ENCODE data around the gene CAMKMT. TPM values are rescaled to one million over a fixed set of nuclear protein-coding genes. Genes with fewer than 3 reads are reported as not detected.
"Not testable (repeated sequence)": the region's sequence is repeated elsewhere in the genome, so short reads cannot be mapped to it uniquely, and the experiment has no call there.

CAMKMT gene
- total RNA-seq, 1 experiment from 2014 or later: 14.2 TPM

DNA sequence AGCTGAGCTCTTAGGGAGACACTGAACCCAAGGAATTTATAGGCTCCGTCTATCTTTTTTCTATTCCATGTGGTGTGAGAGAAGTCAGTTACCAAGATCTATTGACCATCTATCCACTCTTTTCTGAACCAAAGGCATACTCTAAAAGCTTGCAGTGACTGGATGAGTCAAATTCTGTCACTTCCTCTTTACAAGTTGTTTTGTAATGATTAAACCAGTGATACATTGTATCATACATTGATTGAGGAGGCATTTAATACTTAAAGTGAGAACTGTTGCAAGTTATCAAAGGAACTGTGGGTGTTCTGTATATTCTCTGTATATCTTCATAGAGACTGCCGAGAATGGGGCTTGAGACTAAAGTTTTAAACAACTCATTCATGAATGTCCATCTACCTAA, 188.8 kb downstream of the CAMKMT start:
- no peak for DNase-seq (ENCODE audit: low read depth)

DNA sequence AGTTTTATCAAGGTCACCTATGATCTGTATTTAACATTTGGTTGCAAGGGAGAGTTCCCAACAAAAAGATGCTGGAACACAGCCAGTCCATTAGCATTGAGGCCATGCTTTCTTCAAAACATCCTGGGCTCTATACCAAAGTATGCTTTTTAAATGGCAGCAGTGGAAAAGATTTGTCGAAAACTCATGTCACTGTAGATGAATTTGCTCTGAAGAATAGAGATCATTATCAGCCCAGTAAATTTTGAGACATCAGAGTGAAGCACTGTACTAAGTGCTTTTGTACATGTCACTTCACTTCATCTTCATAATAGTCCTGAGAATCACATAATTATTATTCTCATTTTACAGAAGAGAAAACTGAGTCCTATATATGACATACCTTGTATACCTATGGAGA, 189.8 kb downstream of the CAMKMT start:
- no peak for DNase-seq (ENCODE audit: low read depth)

DNA sequence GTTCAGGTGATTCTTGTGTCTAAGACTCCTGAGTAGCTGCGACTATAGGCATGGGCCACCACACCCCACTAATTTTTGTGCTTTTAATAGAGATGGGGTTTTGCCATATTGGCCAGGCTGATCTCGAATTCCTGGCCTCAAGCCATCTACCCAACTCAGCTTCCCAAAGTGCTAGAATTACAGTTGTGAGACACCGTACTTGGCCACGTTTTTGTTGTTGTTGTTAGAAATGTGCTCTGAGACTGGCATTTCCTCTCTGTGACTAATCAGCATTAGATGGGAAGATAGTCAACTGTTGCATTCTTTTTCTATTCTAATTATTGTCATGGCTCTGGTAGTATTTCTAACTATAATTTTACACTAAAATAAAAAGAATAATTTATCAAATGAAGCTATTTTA, 191.7 kb downstream of the CAMKMT start:
- DNase-seq (ENCODE audit: low read depth): peak; percentile 76

DNA sequence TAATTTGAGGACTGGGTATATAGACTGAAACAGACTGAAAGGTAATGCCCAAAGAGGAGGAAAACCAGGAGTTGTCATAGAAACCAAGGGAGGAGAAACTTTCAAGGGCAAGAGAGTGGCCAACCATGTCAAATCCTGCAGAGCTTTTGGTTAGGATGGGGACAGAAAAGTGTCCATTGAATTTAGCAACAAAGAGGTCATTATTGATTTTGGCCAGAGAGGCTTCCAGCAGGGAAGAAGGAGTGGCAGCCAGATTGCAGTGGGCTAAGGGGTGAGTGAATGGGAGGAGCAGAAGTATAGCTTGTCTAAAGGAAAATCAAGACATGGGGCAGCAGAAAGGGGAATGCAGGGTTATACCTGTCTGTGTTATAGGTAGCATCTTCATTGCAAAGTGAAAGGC, 194.0 kb downstream of the CAMKMT start:
- no peak for DNase-seq (ENCODE audit: low read depth)

DNA sequence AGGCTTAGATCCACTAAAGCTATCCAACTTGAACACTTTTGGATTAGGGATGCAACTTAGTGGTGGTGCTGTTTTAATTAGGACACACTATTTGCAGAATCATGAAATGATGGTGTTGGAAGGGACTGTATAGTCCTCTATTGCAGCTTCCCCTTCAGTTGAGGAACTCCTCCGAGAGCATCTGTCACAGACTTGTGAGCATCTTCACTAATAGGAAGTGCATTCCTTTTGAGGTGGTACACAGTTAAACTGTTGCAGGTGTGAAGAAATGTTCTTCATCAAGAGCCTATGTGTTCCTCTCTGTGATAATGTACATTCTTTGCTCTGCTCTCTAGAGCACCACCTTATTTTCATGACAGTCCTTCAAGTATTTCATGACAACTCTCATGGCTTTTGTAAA, 197.4 kb downstream of the CAMKMT start:
- no peak for DNase-seq (ENCODE audit: low read depth)

DNA sequence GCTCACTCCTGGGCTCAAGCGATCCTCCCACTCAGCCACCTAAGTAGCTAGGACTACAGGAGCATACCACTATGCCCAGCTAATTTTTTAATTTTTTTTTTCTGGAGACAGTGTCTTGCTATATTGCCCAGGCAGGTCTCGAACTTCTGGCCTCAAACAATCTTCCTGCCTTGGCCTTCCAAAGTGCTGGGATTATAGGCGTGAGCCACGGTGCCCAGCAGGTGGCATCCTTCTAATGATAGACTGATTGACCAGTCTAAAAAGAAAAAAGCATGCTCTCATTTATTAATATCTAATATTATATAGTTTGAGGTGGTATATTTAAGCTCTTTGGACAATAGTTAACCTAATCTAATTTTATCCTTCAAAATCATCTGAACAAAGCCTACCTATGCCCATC, 198.6 kb downstream of the CAMKMT start:
- DNase-seq (ENCODE audit: low read depth): no peak

DNA sequence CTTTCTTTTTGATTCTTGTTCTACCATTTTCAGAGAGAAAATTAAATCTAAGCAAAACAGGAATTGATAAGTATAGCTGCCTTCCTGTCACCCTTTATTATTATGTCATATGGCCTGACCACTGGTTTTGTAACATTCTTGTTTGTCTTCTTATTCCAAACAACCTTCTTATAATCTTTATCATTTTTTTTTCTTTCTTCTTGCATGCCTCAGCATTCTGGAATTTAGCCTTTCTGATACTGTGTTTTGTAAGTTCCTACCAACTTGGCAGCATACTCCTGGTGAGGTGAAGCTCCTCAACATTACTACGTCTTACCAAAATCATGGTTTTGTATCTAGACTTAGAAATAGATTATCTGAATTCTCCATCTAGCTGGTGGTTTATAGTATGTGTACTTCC, 199.2 kb downstream of the CAMKMT start:
- no peak for DNase-seq (ENCODE audit: low read depth)

DNA sequence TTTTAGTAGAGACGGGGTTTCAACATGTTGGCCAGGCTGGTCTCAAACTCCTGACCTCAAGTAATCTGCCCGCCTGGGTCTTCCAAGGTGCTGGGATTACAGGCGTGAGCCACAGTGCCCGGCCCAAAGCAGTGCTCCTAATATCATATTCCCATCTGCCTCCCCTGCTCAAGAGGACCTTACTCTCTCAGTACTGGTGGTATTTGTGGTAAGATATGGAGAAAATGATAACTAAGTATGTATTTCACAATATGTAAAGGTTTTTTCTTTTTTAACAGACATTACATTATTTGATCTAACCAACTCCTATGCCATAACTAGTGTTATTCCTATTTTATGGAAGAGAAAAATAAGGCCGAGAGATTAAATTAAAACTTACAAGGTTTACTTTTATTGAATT, 201.0 kb downstream of the CAMKMT start:
- no peak for DNase-seq (ENCODE audit: low read depth)

DNA sequence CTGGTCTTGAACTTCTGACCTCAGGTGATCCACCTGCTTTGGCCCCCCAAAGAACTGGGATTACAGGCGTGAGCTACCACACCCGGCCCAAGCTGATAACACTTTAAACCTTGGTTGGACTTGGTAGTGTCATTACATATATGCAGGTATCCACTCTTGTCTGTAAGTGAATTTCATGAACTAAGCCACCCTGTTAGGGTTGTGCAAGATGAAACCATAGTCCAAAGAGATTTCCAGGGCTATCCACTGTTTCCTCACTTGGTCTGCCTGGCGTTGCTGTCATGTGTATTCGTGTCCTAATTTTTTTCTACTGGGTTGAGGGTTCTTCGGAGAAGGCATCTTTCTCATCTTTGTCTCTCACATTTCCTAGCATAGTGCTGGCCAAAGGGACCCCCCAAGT, 203.0 kb downstream of the CAMKMT start:
- no peak for DNase-seq (ENCODE audit: low read depth)

DNA sequence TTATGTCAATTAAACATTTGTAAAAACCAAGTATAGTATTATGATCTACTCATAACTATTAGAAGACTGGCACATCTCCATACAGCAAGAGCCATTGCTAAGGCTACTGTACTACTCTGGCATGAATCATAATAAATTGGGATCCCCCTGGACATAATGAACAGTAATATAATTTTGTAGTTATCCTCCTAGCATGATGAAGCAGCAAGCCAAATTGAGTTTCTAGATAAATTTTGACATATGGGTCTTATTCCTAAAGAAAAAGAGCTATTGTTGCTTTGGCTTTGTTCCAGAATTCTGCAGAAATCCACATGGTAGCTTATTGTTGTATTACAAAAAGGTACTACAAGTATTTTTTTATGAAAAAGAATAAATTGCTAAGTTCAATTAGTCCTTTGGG, 204.3 kb downstream of the CAMKMT start:
- no peak for DNase-seq (ENCODE audit: low read depth)

DNA sequence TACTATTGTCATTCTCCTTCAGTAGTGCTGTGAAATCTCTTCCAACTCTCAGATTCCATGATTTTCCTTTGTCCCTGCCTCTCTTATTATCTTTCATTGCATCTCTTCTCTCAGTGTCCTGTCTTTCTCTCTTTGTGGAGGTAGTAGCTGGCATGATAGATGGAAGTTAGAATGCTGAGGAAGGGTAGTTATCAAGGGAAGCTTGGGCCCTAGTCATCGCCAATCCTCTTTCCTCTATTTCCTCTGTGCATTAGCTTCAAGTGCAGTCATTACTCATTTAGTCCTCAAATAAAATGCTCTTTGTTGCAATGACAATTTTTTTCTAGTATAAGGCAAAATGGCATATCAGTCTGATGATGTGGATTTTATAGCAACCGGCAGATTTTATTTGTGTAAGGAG, 207.7 kb downstream of the CAMKMT start:
- DNase-seq (ENCODE audit: low read depth): no peak

DNA sequence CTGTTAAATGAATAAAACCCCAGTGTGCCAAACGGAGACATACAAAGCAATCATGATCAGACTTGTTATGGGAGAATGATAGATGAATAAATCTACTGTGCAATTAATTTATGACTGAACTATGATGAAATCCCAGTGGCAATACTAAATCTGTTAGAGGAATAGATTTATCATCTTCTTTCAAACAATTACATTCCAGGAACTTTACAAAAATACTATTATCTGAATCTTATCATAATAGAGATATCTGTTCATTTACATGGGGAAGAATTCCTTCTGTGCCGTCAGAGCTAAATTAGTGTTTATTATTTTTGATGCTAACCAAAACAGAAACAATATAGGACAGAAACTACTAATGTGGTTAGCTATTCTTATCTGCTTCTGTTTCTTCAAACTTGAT, 208.5 kb downstream of the CAMKMT start:
- DNase-seq (ENCODE audit: low read depth): no peak

DNA sequence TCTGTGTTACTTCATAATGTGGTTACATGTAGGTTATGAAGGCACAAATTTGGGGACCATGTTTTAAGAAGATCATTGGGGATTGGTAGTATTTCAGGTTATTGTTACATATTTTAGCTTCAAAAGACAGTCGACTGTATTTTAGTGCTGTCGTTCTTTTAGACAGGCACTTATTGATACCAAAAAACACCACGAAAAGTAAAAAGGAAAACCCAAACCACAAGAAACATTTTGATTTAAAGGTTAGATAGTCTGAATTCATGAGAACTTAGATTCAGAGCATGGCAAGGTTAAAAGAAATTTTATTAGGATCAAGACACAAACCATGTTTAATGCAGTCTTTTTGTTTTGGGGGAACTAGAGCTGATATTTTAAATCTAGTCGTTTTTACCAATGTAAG, 209.0 kb downstream of the CAMKMT start:
- no peak for DNase-seq (ENCODE audit: low read depth)

DNA sequence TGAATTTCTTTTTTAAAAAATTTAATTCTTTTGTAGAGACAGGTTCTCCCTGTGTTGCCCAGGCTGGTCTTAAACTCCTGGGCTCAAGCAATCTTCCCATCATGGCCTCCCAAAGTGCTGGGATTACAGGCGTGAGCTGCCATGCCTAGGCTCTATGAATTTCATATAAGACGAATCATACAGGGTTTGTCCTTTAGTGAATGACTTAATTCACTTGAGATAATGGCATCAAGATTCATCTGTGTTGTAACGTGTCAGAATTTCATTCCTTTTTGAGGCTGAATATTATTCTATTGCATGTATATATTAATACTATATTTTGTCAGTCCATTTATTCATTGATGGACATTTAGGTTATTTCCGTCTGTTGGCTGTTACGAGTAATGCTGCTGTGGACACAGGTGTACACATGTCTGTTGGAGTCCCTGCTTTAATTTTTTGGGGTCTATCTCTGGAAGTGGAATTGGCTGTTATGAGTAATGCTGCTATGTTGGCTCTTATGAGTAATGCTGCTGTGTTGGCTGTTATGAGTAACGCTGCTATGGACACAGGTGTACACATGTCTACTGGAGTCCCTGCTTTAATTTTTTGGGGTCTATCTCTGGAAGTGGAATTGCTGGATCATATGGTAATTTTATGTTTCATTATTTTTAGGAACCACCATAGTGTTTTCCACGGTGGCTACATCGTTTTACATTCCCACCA, 210.6 kb downstream of the CAMKMT start:
- peak; percentile 76 for DNase-seq (ENCODE audit: low read depth)

DNA sequence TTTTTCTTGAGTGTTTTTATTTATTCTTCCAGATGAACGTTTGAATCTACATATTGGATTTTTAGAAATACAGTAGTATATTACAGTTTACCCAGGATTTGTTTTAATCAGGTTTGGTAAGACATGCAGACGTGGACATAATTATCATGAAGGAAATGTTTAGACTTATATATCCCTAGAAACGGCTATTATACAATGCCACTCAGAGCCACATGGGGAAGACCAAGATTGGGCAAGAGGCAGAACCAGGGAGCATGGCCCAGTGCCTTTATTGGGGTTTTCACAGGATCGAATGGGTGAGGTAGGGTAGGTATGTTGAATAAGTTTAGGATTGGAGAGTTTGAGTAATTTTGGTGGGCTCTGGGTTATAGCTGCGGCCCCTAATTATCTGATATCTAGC, 212.2 kb downstream of the CAMKMT start:
- DNase-seq (ENCODE audit: low read depth): no peak

DNA sequence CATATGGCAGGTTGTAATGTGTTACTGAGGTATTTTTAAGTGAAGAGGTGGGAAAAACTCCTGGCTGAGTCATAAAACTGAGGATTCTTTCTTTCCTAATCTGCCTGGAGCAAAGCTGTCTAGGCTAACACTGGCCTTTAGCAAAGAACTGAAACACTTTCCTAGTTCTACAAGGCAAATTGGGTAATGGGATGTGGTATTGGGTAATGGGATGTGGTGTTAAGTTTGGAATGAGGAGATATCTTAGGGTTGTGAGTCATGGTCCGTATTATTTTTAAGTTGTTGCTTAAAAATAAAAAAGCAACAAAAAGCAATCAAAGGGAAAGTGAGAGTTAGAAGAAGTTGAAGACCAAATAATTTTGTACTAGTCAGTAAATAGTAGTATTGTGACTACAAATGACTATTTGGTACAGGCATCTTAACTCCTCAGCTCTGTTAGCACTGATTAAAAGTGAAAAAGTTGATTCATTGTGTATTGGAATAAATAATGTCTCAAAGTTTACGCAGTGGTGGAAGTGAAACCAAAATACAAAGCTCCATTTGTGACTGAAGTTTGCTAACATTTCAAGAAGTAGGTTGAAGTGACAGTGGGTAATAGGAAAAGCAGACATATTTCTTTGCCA, 216.8 kb downstream of the CAMKMT start:
- DNase-seq (ENCODE audit: low read depth): peak; percentile 25

DNA sequence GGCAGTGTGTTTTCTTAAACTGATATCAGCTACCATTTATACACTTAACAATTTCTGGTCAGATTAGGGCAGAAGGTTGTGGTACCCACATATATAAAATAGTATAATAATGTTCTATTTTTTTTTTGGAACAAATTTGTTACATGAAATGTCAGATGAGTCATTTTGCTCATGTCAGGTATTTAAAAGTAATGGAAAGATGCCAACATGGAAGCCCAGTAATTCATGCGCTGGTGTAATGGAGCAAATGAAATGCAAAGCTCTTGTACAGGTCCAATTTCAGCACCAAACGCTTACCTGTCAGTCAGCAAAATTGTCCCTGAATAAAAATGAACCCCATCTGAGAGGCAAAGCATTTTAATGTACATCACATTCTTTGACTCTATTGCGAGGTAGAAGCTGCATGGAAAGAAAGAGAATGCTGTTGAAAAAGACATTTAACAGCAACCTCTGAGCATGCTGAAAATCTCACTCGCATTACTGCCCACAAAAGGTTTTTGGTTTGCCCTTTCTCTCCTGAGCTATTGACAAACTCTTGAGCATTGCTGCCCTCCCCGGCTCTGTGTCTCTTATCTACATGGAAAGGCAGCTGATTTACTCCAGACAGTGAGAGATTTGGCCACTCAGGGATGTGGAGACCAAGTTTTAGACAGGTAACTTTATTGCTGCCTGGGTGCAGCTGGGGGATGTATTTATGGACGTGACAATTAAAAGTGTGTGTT, 217.5 kb downstream of the CAMKMT start:
- DNase-seq (ENCODE audit: low read depth): no peak

DNA sequence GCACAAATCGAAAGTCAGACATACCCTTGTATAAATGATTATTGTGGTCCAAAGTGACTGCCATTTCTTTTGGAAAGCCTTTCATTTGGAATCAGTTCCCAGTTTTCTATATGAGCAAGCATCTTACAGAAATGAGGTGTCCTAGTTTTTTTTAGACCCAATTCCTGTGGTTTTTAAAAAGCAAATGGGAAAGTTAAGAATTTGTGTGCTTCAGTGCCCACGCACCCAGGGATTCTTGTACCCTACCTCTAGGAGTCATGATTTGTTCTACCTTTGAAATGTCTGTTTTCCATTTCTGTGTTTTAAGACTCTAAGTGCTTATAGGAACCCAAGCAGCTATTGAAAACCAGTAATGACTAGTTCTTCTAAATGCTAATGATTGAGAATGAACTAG, 218.1 kb downstream of the CAMKMT start:
- no peak for DNase-seq (ENCODE audit: low read depth)

DNA sequence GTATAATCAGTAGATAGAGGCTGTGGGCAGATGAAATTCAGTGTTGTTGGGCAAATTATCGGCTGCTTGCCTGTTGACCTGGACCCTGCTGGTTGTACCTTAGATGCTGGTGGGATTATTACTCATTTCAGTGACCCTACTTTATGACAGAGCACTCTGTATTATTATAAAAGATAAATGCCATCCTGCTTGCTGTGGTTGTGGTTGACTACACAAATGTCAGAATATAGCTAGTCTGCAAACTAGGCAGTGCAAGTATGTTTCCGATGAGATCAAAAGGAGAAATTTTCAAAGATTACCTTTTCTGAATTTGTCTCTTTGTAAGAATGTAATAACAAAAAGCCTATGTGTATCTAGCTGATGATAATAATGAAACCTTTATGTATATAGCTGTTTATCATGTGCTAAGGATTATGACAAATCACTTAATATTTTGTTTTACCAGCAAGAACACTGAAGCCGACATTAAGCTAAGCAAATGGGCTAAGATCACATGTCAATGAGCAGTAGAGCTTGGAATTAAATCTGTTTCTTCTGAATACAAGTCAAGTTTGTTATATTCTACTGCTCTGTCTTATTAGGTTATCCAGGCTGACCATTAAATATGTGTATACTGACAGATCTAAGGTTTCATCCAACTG, 219.2 kb downstream of the CAMKMT start:
- DNase-seq (ENCODE audit: low read depth): no peak

DNA sequence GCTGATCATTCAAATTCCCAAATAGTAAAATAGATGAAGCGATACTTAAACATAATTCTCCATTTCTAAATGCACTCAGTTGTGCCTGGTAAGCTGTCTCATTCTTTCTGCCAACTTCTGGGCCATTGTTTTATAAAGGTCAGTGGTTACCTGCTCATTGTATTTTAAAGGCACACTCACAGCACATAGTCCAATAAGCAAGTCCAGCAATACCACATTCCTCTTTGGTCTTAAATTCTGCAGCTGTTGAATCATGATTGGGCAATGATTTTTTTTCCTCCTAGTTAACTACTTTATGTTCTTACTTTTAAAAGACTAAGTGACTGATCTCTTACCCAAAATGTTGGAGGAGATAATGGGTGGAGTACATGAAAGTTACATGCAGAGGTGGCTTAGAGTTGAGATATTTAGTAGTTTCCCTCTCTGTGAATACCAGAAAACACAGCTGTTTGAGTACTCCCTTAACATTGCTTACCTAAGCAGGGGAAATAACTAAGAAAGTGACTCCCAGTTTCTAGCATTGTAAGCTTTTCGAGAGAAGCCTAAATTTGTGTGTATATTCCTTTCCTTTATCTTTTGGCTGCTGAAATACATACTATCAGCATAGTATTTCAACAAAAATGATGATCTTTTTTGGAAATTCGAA, 220.7 kb downstream of the CAMKMT start:
- no peak for DNase-seq (ENCODE audit: low read depth)

DNA sequence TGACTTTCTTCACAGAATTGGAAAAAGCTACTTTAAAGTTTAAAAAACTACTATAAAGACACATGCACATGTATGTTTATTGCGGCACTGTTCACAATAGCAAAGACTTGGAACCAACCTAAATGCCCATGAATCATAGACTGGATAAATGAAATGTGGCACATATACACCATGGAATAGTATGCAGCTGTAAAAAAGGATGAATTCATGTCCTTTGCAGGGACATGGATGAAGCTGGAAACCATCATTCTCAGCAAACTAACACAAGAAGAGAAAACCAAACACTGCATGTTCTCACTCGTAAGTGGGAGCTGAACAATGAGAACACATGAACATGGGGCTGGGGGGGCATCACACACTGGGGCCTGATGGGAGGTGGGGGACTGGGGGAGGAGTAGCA, 233.9 kb downstream of the CAMKMT start:
- DNase-seq (ENCODE audit: low read depth): not testable (repeated sequence)
